Measurements from ENCODE around the gene SPTBN5.

- TF ChIP-seq CTCF (IDR thresholded peaks at IDR 0.05) (no peak), POLR2A (IDR thresholded peaks at IDR 0.05) (no peak)
Observed at GRCh38 chr15:41839781-41840491, 53.9 kb downstream of the SPTBN5 start.
